ENCODE results near the gene SMYD3. TPM values are rescaled to one million over a fixed set of nuclear protein-coding genes. Genes with fewer than 3 reads are reported as not detected.
A peak's percentile ranks its signal among the peaks of the same experiment; 100 is the strongest.

Gene SMYD3
- total and polyA plus RNA-seq, 9 of the 15 experiments (the other 6 are each of a cell fraction or from before 2014, with no cell fraction given): 128 to 440 (median 197) TPM

GRCh38 chr1:246515390-246516005 lies 8.4 kb upstream of the SMYD3 start (continued):
- peak; percentile 12 to 100 for TF ChIP-seq CBX3 (IDR thresholded peaks at IDR 0.05; ENCODE audit: borderline replicate concordance in 1 of 2, low read length in 2 of 2)
- no peak for TF ChIP-seq PKNOX1 (IDR thresholded peaks at IDR 0.05)
- TF ChIP-seq HLTF (IDR thresholded peaks at IDR 0.05): no peak
- no peak for TF ChIP-seq BRD4 (IDR thresholded peaks at IDR 0.05)
- TF ChIP-seq FOXK1 (CRISPR knock-in tag; IDR thresholded peaks at IDR 0.05; ENCODE audit: borderline replicate concordance): no peak
- no peak for TF ChIP-seq KAT7 (CRISPR knock-in tag; IDR thresholded peaks at IDR 0.05; ENCODE audit: borderline replicate concordance)
- TF ChIP-seq CBX1 (IDR thresholded peaks at IDR 0.05; ENCODE audit: low read depth): peak; percentile 96
- no peak for TF ChIP-seq HNRNPH1 (optimal IDR thresholded peaks at IDR 0.05; ENCODE audit: low read depth, low read length)
- TF ChIP-seq ZEB2 (IDR thresholded peaks at IDR 0.05): peak; percentile 94
- peak in 1 of 2 experiments; percentile 96; a peak in 2 of 4 replicates for TF ChIP-seq ARNT (IDR thresholded peaks at IDR 0.05)
- peak; percentile 99 for TF ChIP-seq CBX5 (IDR thresholded peaks at IDR 0.05; ENCODE audit: borderline replicate concordance, low read depth)
- TF ChIP-seq IRF9 (tag; IDR thresholded peaks at IDR 0.05): no peak
- no peak for TF ChIP-seq RERE (CRISPR knock-in tag; IDR thresholded peaks at IDR 0.05; ENCODE audit: borderline replicate concordance)
- TF ChIP-seq ZNF436 (CRISPR knock-in tag; IDR thresholded peaks at IDR 0.05): no peak

All from K562 (cell line).